Measurements from ENCODE around the gene SOS2.

The SOS2 gene

GRCh38 chr14:50106178-50106577 lies 125.2 kb downstream of the SOS2 start:
- no peaks in the 10 kb centered on the region for H3K4me1 ChIP-seq (ENCODE audit: control insufficient read depth, insufficient read depth, low read length, poor library complexity, severe bottlenecking)
- no peak for DNase-seq
- no peak overlapping the region for H3K27ac ChIP-seq (ENCODE audit: insufficient read depth, low read length, poor library complexity, severe bottlenecking)
- no peak overlapping the region for H3K4me3 ChIP-seq (ENCODE audit: insufficient read depth, low read depth, low read length, poor library complexity, severe bottlenecking)
- no peaks in the 10 kb centered on the region for H3K9me3 ChIP-seq (ENCODE audit: control insufficient read depth, low read length)
- peaks cover 21% of the 10 kb centered on the region for H3K36me3 ChIP-seq (ENCODE audit: control insufficient read depth, insufficient read depth, low read length)
- H3K27me3 ChIP-seq (replicated peaks; ENCODE audit: control insufficient read depth, insufficient read depth, low read length, poor library complexity, severe bottlenecking), result no peaks in the 10 kb centered on the region

DNA sequence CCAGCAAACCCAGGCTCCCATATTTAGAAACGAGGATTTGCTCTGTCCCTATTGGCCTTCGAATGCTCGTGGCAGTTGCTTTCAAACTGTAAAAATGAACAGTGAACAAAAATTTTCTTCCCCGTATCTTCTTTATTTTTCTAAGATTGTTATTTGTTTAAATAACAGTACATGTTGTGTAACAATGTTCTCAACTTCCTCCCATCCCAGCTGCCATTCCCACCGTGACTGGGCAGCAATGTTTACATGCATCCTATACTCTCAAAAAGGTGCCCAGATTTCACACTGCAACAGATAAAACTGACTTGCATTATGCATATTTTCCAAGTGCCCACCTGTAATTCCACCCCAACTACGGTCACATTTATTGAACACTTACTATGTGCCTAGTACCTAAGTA lies 127.8 kb downstream of the SOS2 start:
- Histone ChIP-seq H3K4me3 (ENCODE audit: insufficient read depth, low read depth, low read length, poor library complexity, severe bottlenecking) (no peak overlapping the region), H3K9me3 (ENCODE audit: control insufficient read depth, low read length) (no peaks in the 10 kb centered on the region), H3K4me1 (ENCODE audit: control insufficient read depth, insufficient read depth, low read length, poor library complexity, severe bottlenecking) (no peaks in the 10 kb centered on the region), H3K27me3 (replicated peaks; ENCODE audit: control insufficient read depth, insufficient read depth, low read length, poor library complexity, severe bottlenecking) (no peaks in the 10 kb centered on the region), H3K36me3 (ENCODE audit: control insufficient read depth, insufficient read depth, low read length) (peaks cover 4% of the 10 kb centered on the region), H3K27ac (ENCODE audit: insufficient read depth, low read length, poor library complexity, severe bottlenecking) (no peak overlapping the region)
- no peak for DNase-seq

- no peaks in the 10 kb centered on the region for H3K36me3 ChIP-seq (ENCODE audit: control insufficient read depth, insufficient read depth, low read length)
These were observed 130.0 kb downstream of the SOS2 start for GRCh38 chr14:50101417-50101816.

DNA sequence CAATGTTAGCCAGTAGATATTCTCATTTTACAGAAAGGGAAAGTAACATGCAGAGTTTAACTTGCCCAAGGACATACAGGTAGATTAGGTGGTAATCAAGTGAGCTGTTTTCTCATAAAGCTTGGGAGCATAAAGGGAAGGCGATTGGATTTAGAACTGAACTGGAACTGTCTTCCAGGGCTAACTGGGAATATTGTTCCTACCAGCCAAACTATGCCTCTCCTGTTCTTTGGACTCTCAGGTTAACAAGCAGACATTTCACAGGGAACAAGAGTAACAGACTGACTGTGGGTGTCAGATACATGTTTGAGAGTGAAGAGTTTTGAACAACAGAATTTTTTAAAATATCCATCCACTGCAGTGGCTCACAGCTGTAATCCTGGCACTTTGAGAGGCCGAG lies 130.6 kb downstream of the SOS2 start:
- no peak for DNase-seq
- no peak overlapping the region for H3K4me3 ChIP-seq (ENCODE audit: insufficient read depth, low read depth, low read length, poor library complexity, severe bottlenecking)
- peaks cover 13% of the 10 kb centered on the region for H3K4me1 ChIP-seq (ENCODE audit: control insufficient read depth, insufficient read depth, low read length, poor library complexity, severe bottlenecking)
- H3K27me3 ChIP-seq (replicated peaks; ENCODE audit: control insufficient read depth, insufficient read depth, low read length, poor library complexity, severe bottlenecking), result no peaks in the 10 kb centered on the region
- H3K36me3 ChIP-seq (ENCODE audit: control insufficient read depth, insufficient read depth, low read length), result no peaks in the 10 kb centered on the region
- H3K27ac ChIP-seq (ENCODE audit: insufficient read depth, low read length, poor library complexity, severe bottlenecking), result no peak overlapping the region
- no peaks in the 10 kb centered on the region for H3K9me3 ChIP-seq (ENCODE audit: control insufficient read depth, low read length)

More at GRCh38 chr14:50101417-50101816, 130.0 kb downstream of the SOS2 start:
- Histone ChIP-seq H3K27me3 (replicated peaks; ENCODE audit: control insufficient read depth, insufficient read depth, low read length, poor library complexity, severe bottlenecking) (no peaks in the 10 kb centered on the region), H3K27ac (ENCODE audit: insufficient read depth, low read length, poor library complexity, severe bottlenecking) (no peak overlapping the region), H3K4me1 (ENCODE audit: control insufficient read depth, insufficient read depth, low read length, poor library complexity, severe bottlenecking) (peaks cover 7% of the 10 kb centered on the region), H3K4me3 (ENCODE audit: insufficient read depth, low read depth, low read length, poor library complexity, severe bottlenecking) (no peak overlapping the region), H3K9me3 (ENCODE audit: control insufficient read depth, low read length) (no peaks in the 10 kb centered on the region)
- DNase-seq, result no peak

DNA sequence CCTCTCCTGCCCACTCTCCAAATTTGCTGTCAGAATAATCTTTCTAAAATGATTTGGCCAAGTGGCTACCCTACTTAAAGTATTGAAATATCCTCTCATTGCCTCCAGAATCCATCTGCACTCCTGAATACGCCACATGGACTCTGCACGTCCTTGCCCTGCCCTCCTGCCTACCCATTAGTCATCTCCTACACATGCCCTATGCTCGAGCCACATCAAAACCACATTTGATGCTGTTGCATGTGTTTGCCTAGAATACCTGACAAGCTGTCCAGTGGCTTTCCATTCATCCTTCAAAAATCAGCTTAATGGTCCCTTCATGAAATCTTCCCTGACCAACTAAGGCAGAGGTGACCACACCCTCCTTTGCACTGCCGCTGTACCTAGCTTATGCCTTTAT lies 132.0 kb downstream of the SOS2 start:
- no peak overlapping the region for H3K27ac ChIP-seq (ENCODE audit: insufficient read depth, low read length, poor library complexity, severe bottlenecking)
- H3K4me1 ChIP-seq (ENCODE audit: control insufficient read depth, insufficient read depth, low read length, poor library complexity, severe bottlenecking), result peaks cover 20% of the 10 kb centered on the region
- no peaks in the 10 kb centered on the region for H3K9me3 ChIP-seq (ENCODE audit: control insufficient read depth, low read length)
- H3K36me3 ChIP-seq (ENCODE audit: control insufficient read depth, insufficient read depth, low read length), result no peaks in the 10 kb centered on the region
- no peak for DNase-seq
- H3K4me3 ChIP-seq (ENCODE audit: insufficient read depth, low read depth, low read length, poor library complexity, severe bottlenecking), result no peak overlapping the region
- no peaks in the 10 kb centered on the region for H3K27me3 ChIP-seq (replicated peaks; ENCODE audit: control insufficient read depth, insufficient read depth, low read length, poor library complexity, severe bottlenecking)

DNA sequence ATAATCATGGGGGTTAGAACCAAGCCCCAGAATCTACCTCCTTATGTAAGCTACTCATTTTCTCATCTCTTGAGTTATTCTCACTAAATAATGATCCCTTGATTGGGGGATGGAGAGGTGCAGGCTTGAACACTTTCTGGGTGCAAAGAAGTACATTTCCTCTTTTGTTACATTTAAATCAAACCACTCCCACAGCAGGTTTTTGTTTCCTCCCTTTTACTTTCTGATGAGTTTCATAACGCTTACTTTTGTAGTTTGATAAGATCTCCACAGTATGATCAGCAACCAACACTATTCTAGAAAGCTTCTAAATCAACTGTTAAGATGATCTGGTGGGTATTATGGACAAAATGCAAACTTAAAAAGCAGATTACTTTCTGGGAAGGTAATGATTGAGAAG lies 135.5 kb downstream of the SOS2 start:
- peak overlapping the region; percentile 58 for H3K27ac ChIP-seq (ENCODE audit: insufficient read depth, low read length, poor library complexity, severe bottlenecking)
- H3K4me3 ChIP-seq (ENCODE audit: insufficient read depth, low read depth, low read length, poor library complexity, severe bottlenecking), result peak overlapping the region; percentile 24
- no peaks in the 10 kb centered on the region for H3K27me3 ChIP-seq (replicated peaks; ENCODE audit: control insufficient read depth, insufficient read depth, low read length, poor library complexity, severe bottlenecking)
- no peaks in the 10 kb centered on the region for H3K36me3 ChIP-seq (ENCODE audit: control insufficient read depth, insufficient read depth, low read length)
- H3K4me1 ChIP-seq (ENCODE audit: control insufficient read depth, insufficient read depth, low read length, poor library complexity, severe bottlenecking), result peaks cover 20% of the 10 kb centered on the region
- DNase-seq, result no peak
- no peaks in the 10 kb centered on the region for H3K9me3 ChIP-seq (ENCODE audit: control insufficient read depth, low read length)

DNA sequence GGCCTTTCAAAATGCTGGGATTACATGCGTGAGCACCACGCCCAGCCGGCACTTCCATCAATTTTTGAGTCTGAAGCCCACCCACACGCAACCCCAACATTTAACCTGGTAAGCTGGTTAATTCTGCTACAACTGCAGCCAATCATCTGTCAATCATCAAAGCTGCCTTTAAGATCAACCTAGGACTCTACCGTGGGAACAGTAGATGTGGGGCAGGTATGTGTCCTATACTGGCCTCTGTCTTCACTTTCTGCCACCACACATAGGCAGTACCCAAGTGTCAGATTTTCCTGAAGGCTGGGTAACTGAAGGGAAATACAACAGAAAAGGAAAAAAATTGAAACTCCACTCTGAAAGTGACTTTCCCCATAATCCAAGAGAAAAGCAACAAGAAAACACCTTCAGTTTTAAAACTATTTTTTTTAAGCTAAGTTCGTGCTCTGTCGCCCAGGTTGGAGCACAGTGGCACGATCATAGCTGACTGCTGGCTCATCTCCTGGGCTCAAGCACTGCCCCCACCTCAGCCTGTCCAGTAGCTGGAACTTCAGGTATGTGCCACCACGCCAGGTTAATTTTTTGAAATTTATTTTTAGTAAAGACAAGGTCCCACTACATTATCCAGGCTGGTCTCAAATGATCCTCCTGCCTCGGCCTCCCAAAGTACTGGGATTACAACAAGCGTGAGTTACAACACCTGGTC lies 137.2 kb downstream of the SOS2 start:
- DNase-seq, result no peak
- Histone ChIP-seq H3K4me3 (ENCODE audit: insufficient read depth, low read depth, low read length, poor library complexity, severe bottlenecking) (no peak overlapping the region), H3K9me3 (ENCODE audit: control insufficient read depth, low read length) (no peaks in the 10 kb centered on the region), H3K4me1 (ENCODE audit: control insufficient read depth, insufficient read depth, low read length, poor library complexity, severe bottlenecking) (peaks cover 22% of the 10 kb centered on the region), H3K27ac (ENCODE audit: insufficient read depth, low read length, poor library complexity, severe bottlenecking) (no peak overlapping the region), H3K27me3 (replicated peaks; ENCODE audit: control insufficient read depth, insufficient read depth, low read length, poor library complexity, severe bottlenecking) (no peaks in the 10 kb centered on the region), H3K36me3 (ENCODE audit: control insufficient read depth, insufficient read depth, low read length) (no peaks in the 10 kb centered on the region)

GRCh38 chr14:50093496-50093895 lies 137.9 kb downstream of the SOS2 start:
- Histone ChIP-seq H3K27ac (ENCODE audit: insufficient read depth, low read length, poor library complexity, severe bottlenecking) (no peak overlapping the region), H3K4me3 (ENCODE audit: insufficient read depth, low read depth, low read length, poor library complexity, severe bottlenecking) (no peak overlapping the region), H3K9me3 (ENCODE audit: control insufficient read depth, low read length) (no peaks in the 10 kb centered on the region), H3K4me1 (ENCODE audit: control insufficient read depth, insufficient read depth, low read length, poor library complexity, severe bottlenecking) (peaks cover 29% of the 10 kb centered on the region), H3K36me3 (ENCODE audit: control insufficient read depth, insufficient read depth, low read length) (no peaks in the 10 kb centered on the region), H3K27me3 (replicated peaks; ENCODE audit: control insufficient read depth, insufficient read depth, low read length, poor library complexity, severe bottlenecking) (no peaks in the 10 kb centered on the region)
- DNase-seq, result no peak

GRCh38 chr14:50092006-50092555 lies 139.3 kb downstream of the SOS2 start:
- DNase-seq, result no peak
- Histone ChIP-seq H3K27ac (ENCODE audit: insufficient read depth, low read length, poor library complexity, severe bottlenecking) (no peak overlapping the region), H3K9me3 (ENCODE audit: control insufficient read depth, low read length) (no peaks in the 10 kb centered on the region), H3K4me1 (ENCODE audit: control insufficient read depth, insufficient read depth, low read length, poor library complexity, severe bottlenecking) (peaks cover 41% of the 10 kb centered on the region), H3K4me3 (ENCODE audit: insufficient read depth, low read depth, low read length, poor library complexity, severe bottlenecking) (no peak overlapping the region), H3K36me3 (ENCODE audit: control insufficient read depth, insufficient read depth, low read length) (no peaks in the 10 kb centered on the region), H3K27me3 (replicated peaks; ENCODE audit: control insufficient read depth, insufficient read depth, low read length, poor library complexity, severe bottlenecking) (no peaks in the 10 kb centered on the region)

- H3K4me3 ChIP-seq (ENCODE audit: insufficient read depth, low read depth, low read length, poor library complexity, severe bottlenecking), result no peak overlapping the region
- H3K9me3 ChIP-seq (ENCODE audit: control insufficient read depth, low read length), result no peaks in the 10 kb centered on the region
- DNase-seq, result no peak
- no peaks in the 10 kb centered on the region for H3K27me3 ChIP-seq (replicated peaks; ENCODE audit: control insufficient read depth, insufficient read depth, low read length, poor library complexity, severe bottlenecking)
- no peak overlapping the region for H3K27ac ChIP-seq (ENCODE audit: insufficient read depth, low read length, poor library complexity, severe bottlenecking)
- H3K36me3 ChIP-seq (ENCODE audit: control insufficient read depth, insufficient read depth, low read length), result no peaks in the 10 kb centered on the region
- H3K4me1 ChIP-seq (ENCODE audit: control insufficient read depth, insufficient read depth, low read length, poor library complexity, severe bottlenecking), result peaks cover 36% of the 10 kb centered on the region
These were observed 140.0 kb downstream of the SOS2 start for GRCh38 chr14:50091240-50091913.
